Bronchial epithelial cell (primary cell): ENCODE measurements around the gene SLC8A1. TPM values are rescaled to one million over a fixed set of nuclear protein-coding genes. Genes with fewer than 3 reads are reported as not detected.

ENCODE experiments used
- DNase-seq: peaks from one replicate; pipeline ENCODE4 v3.0.0-alpha.2; 2010; ENCODE audit warnings: low read depth
- FAIRE-seq: peaks from 2 replicates; lab custom pipeline; 2011; peaks lifted over from hg19 to GRCh38; lab: Jason Lieb, UNC
- H3K27me3 ChIP-seq: 2 replicates; pipeline ENCODE4 v1.5.1; 2011; ENCODE audit warnings: low read length; ENCODE audit not compliant: control insufficient read depth, insufficient read depth
- H3K36me3 ChIP-seq: 2 replicates; pipeline ENCODE4 v1.5.1; 2011; ENCODE audit warnings: low read length; ENCODE audit not compliant: control insufficient read depth, insufficient read depth
- H3K4me3 ChIP-seq: 2 replicates; pipeline ENCODE4 v1.5.1; 2011; ENCODE audit warnings: mild to moderate bottlenecking, low read depth, low read length, control low read depth
- CTCF ChIP-seq: IDR thresholded peaks from 2 replicates; pipeline ENCODE4 v1.5.1; 2011; ENCODE audit warnings: mild to moderate bottlenecking, moderate library complexity, low read length, control low read depth, inconsistent platforms; ENCODE audit not compliant: insufficient read depth, severe bottlenecking
- total RNA-seq: library from RNA; depleted of rRNA; stranded (reverse); fragments of >200 nt; gene quantifications from 2 replicates; pipeline ENCODE4 v1.2.1, GENCODE V29; 2014

SLC8A1 gene
- total RNA-seq, 1 donor from 2014 or later: 3.7 TPM

GRCh38 chr2:40420478-40420877 is 31.4 kb downstream of the SLC8A1 start:
- no peak for DNase-seq
- H3K36me3 ChIP-seq: no peaks in the 10 kb centered on the region
- FAIRE-seq: no peak
- no peak for TF ChIP-seq CTCF
- H3K27me3 ChIP-seq: no peaks in the 10 kb centered on the region
- no peak overlapping the region for H3K4me3 ChIP-seq

- DNase-seq (no peak), FAIRE-seq (no peak)
- TF ChIP-seq CTCF: no peak
- no peaks in the 10 kb centered on the region for H3K27me3 ChIP-seq
- no peak overlapping the region for H3K4me3 ChIP-seq
- no peaks in the 10 kb centered on the region for H3K36me3 ChIP-seq
These were observed 32.5 kb downstream of the SLC8A1 start for GRCh38 chr2:40419364-40419762.

- no peak for TF ChIP-seq CTCF
- no peak for DNase-seq
- peak; percentile 72 for FAIRE-seq
- no peak overlapping the region for H3K4me3 ChIP-seq
- H3K27me3 ChIP-seq: no peaks in the 10 kb centered on the region
- H3K36me3 ChIP-seq: no peaks in the 10 kb centered on the region
These were observed 33.1 kb downstream of the SLC8A1 start for GRCh38 chr2:40418614-40419363.

DNA sequence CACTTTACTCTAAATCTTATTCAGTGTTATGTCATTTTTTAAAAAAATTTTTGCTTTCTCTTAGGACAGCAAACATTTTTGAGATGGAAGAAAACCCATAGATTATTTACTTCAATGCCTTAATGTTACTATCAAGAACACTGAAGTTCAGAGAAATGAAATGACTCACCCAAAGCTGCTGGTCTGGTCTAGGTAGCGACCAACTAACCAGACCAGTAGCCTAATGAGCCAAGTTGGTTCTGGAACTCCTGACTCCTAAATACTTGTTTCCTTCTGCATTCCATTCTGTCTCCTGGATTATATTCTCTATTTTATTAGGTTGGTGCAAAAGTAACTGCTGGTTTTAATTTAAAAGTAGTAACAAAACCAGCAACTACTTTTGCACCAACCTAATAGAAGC is 35.4 kb downstream of the SLC8A1 start:
- no peaks in the 10 kb centered on the region for H3K36me3 ChIP-seq
- DNase-seq (peak; percentile 77), FAIRE-seq (no peak)
- H3K4me3 ChIP-seq: no peak overlapping the region
- no peak for TF ChIP-seq CTCF
- H3K27me3 ChIP-seq: no peaks in the 10 kb centered on the region

DNA sequence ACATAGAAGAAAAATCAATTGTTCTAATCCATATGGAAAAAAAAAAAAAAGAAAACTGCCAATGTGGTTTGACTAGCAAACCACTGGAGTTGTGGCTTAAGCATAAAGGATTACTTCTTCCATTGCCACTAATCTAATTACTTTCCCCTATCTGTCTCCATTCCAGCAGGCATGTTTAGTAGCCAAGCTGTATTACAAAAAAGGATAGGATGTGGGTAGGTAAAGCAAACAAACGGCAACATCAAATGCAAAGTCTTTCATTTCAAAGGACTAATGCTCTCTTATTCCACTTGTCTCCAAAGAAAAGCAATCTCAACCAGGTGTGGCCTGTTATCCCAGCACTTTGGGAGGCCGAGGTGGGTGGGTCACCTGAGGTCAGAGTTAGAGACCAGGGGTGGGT is 36.5 kb downstream of the SLC8A1 start:
- DNase-seq: no peak
- Histone ChIP-seq H3K4me3 (no peak overlapping the region), H3K27me3 (no peaks in the 10 kb centered on the region), H3K36me3 (no peaks in the 10 kb centered on the region)
- no peak for FAIRE-seq
- no peak for TF ChIP-seq CTCF

GRCh38 chr2:40412456-40412855 is 39.4 kb downstream of the SLC8A1 start:
- H3K4me3 ChIP-seq: no peak overlapping the region
- DNase-seq (peak; percentile 88), FAIRE-seq (no peak)
- H3K36me3 ChIP-seq: no peaks in the 10 kb centered on the region
- no peaks in the 10 kb centered on the region for H3K27me3 ChIP-seq
- no peak for TF ChIP-seq CTCF
